GM21529 (cell line): Measurements from ENCODE around the gene SEC14L1.

Experiments
- ATAC-seq: cut with Tn5 transposase; IDR thresholded peaks from one replicate; pipeline ENCODE4 v1.9.1; 2021; ENCODE audit not compliant: unreplicated experiment

The SEC14L1 gene

GRCh38 chr17:77188084-77189066 lies 47.6 kb downstream of the SEC14L1 start:
- ATAC-seq = no peak

- peak; percentile 68 for ATAC-seq
Observed at GRCh38 chr17:77189148-77189547, 48.4 kb downstream of the SEC14L1 start.

GRCh38 chr17:77190576-77190975 lies 49.8 kb downstream of the SEC14L1 start:
- no peak for ATAC-seq

GRCh38 chr17:77191244-77191643 lies 50.5 kb downstream of the SEC14L1 start:
- no peak for ATAC-seq

- no peak for ATAC-seq
Observed at GRCh38 chr17:77193653-77194052, 52.9 kb downstream of the SEC14L1 start.

- ATAC-seq = no peak
Observed at GRCh38 chr17:77194179-77194578, 53.4 kb downstream of the SEC14L1 start.

- no peak for ATAC-seq
Observed at GRCh38 chr17:77196251-77196650, 55.5 kb downstream of the SEC14L1 start.

GRCh38 chr17:77197115-77197514 lies 56.3 kb downstream of the SEC14L1 start:
- no peak for ATAC-seq

GRCh38 chr17:77200711-77201110 lies 59.9 kb downstream of the SEC14L1 start:
- no peak for ATAC-seq

- ATAC-seq = no peak
Observed at GRCh38 chr17:77203436-77203835, 62.7 kb downstream of the SEC14L1 start.

- ATAC-seq = no peak
Observed at GRCh38 chr17:77203846-77204245, 63.1 kb downstream of the SEC14L1 start.

GRCh38 chr17:77204536-77204935 lies 63.8 kb downstream of the SEC14L1 start:
- no peak for ATAC-seq

- ATAC-seq = no peak
Observed at GRCh38 chr17:77205396-77206125, 64.8 kb downstream of the SEC14L1 start.

- no peak for ATAC-seq
Observed at GRCh38 chr17:77206158-77206956, 65.6 kb downstream of the SEC14L1 start.

GRCh38 chr17:77207689-77208216 lies 67.0 kb downstream of the SEC14L1 start:
- ATAC-seq = no peak

- no peak for ATAC-seq
Observed at GRCh38 chr17:77208217-77208808, 67.5 kb downstream of the SEC14L1 start.

- ATAC-seq = no peak
Observed at GRCh38 chr17:77208856-77209255, 68.1 kb downstream of the SEC14L1 start.

- no peak for ATAC-seq
Observed at GRCh38 chr17:77209330-77209748, 68.6 kb downstream of the SEC14L1 start.

- no peak for ATAC-seq
Observed at GRCh38 chr17:77210331-77210730, 69.6 kb downstream of the SEC14L1 start.

- ATAC-seq = no peak
Observed at GRCh38 chr17:77210946-77211541, 70.3 kb downstream of the SEC14L1 start.
